IMR-90 (cell line): Measurements from ENCODE around the gene GPC2. TPM values are rescaled to one million over a fixed set of nuclear protein-coding genes. Genes with fewer than 3 reads are reported as not detected.
A peak's percentile ranks its signal among the peaks of the same experiment; 100 is the strongest.

Experiments
- ATAC-seq: fragments of 200-7000 bp; cut with Tn5 transposase; 2 replicates; pipeline ENCODE4 v1.9.1; 2020; ENCODE audit warnings: low read depth, mild to moderate bottlenecking, moderate library complexity
- BruUV-seq: library from RNA; stranded (reverse); fragments of 400-500 nt; replicated peaks from 2 replicates; lab custom pipeline; 2021; lab: Mats Ljungman, UMichigan
- CTCF ChIA-PET: fragments of 300-600 bp; formaldehyde crosslinking; extraction: SDS; loops from one replicate; lab custom pipeline; 2021; ENCODE audit warnings: antibody characterized with exemption; lab: Yijun Ruan, JAX
- POLR2A ChIA-PET: fragments of 300-600 bp; sonication (Branson Sonifier 250); formaldehyde crosslinking; loops from one replicate; lab custom pipeline; 2022; ENCODE audit warnings: antibody characterized with exemption; ENCODE audit not compliant: unreplicated experiment; lab: Charles Lee
- DNase-seq: peaks from one replicate; pipeline ENCODE4 v3.0.0; 2013
- H2AFZ ChIP-seq: replicated peaks from 2 replicates; pipeline ENCODE3; 2013; ENCODE audit warnings: low read length, mild to moderate bottlenecking; ENCODE audit not compliant: poor library complexity
- H2AK5ac ChIP-seq: 2 replicates; pipeline ENCODE4 v1.6.1; 2013; ENCODE audit warnings: low read depth, low read length, inconsistent platforms
- H2AK9ac ChIP-seq: replicated peaks from 2 replicates; pipeline ENCODE3; 2013; ENCODE audit warnings: mild to moderate bottlenecking, low read depth, low read length, moderate library complexity; ENCODE audit not compliant: poor library complexity
- H2BK120ac ChIP-seq: 2 replicates; pipeline ENCODE4 v1.6.1; 2013; ENCODE audit warnings: low read depth, low read length, inconsistent platforms
- H2BK15ac ChIP-seq: 3 replicates; pipeline ENCODE4 v1.6.1; 2013; ENCODE audit warnings: low read depth, low read length, inconsistent platforms
- H2BK20ac ChIP-seq: 2 replicates; pipeline ENCODE4 v1.6.1; 2013; ENCODE audit warnings: low read depth, mild to moderate bottlenecking, inconsistent platforms, low read length, moderate library complexity
- H2BK5ac ChIP-seq: 2 replicates; pipeline ENCODE4 v1.6.1; 2013; ENCODE audit warnings: mild to moderate bottlenecking, low read depth, low read length, inconsistent platforms; ENCODE audit not compliant: poor library complexity, severe bottlenecking
- H3K14ac ChIP-seq: replicated peaks from 2 replicates; pipeline ENCODE4 v1.6.1; 2013; ENCODE audit warnings: low read depth, low read length, inconsistent platforms
- H3K18ac ChIP-seq: 2 replicates; pipeline ENCODE4 v1.6.1; 2013; ENCODE audit warnings: low read depth, low read length, control low read depth
- H3K23ac ChIP-seq: 2 replicates; pipeline ENCODE4 v1.6.1; 2013; ENCODE audit warnings: low read depth, low read length, inconsistent platforms
- H3K27ac ChIP-seq: 2 replicates; pipeline ENCODE4 v1.5.1; 2013; ENCODE audit warnings: mild to moderate bottlenecking, control low read depth, low read length; ENCODE audit not compliant: insufficient read depth
- H3K27me3 ChIP-seq: 2 replicates; pipeline ENCODE4 v1.6.1; 2013; ENCODE audit warnings: low read length; ENCODE audit not compliant: control insufficient read depth, insufficient read depth
- H3K36me3 ChIP-seq: 2 replicates; pipeline ENCODE4 v1.6.1; 2013; ENCODE audit warnings: low read length, mixed read lengths; ENCODE audit not compliant: control insufficient read depth, insufficient read depth
- H3K4ac ChIP-seq: 2 replicates; pipeline ENCODE4 v1.6.1; 2013; ENCODE audit warnings: low read depth, low read length, inconsistent platforms
- H3K4me1 ChIP-seq: 2 replicates; pipeline ENCODE4 v1.6.1; 2013; ENCODE audit warnings: low read length, mixed read lengths; ENCODE audit not compliant: control insufficient read depth, insufficient read depth
- H3K4me2 ChIP-seq: 2 replicates; pipeline ENCODE4 v1.6.1; 2013; ENCODE audit warnings: low read depth, mild to moderate bottlenecking, control low read depth, low read length, moderate library complexity
- H3K4me3 ChIP-seq: 2 replicates; pipeline ENCODE4 v1.5.1; 2013; ENCODE audit warnings: low read depth, mild to moderate bottlenecking, control low read depth, low read length, moderate library complexity; ENCODE audit not compliant: insufficient read depth
- H3K56ac ChIP-seq: 2 replicates; pipeline ENCODE4 v1.6.1; 2013; ENCODE audit warnings: low read length, inconsistent platforms; ENCODE audit not compliant: insufficient read depth; ENCODE audit errors: extremely low read depth
- H3K79me1 ChIP-seq, 2 experiments: 2 replicates each; pipeline ENCODE4 v1.6.1; 2013; ENCODE audit warnings: low read length in 2 of 2, inconsistent platforms in 1 of 2, low read depth in 1 of 2
- H3K9ac ChIP-seq: 2 replicates; pipeline ENCODE4 v1.6.1; 2013; ENCODE audit warnings: low read depth, low read length, control low read depth
- H3K9me1 ChIP-seq: 2 replicates; pipeline ENCODE4 v1.6.1; 2013; ENCODE audit warnings: low read length, inconsistent platforms; ENCODE audit not compliant: insufficient read depth
- H3K9me3 ChIP-seq: 2 replicates; pipeline ENCODE4 v1.6.1; 2013; ENCODE audit warnings: low read length; ENCODE audit not compliant: control insufficient read depth, insufficient read depth
- H4K20me1 ChIP-seq: 2 replicates; pipeline ENCODE4 v1.6.1; 2013; ENCODE audit warnings: low read length, inconsistent platforms; ENCODE audit not compliant: insufficient read depth
- H4K5ac ChIP-seq: 2 replicates; pipeline ENCODE4 v1.6.1; 2013; ENCODE audit warnings: mild to moderate bottlenecking, low read depth, low read length, control low read depth
- H4K8ac ChIP-seq, 2 experiments: 2 replicates each; pipeline ENCODE4 v1.6.1; 2013; ENCODE audit warnings: low read depth in 2 of 2, low read length in 2 of 2, control low read depth in 1 of 2, inconsistent platforms in 1 of 2
- H4K91ac ChIP-seq: 2 replicates; pipeline ENCODE4 v1.6.1; 2013; ENCODE audit warnings: low read depth, low read length, inconsistent platforms; ENCODE audit not compliant: insufficient read depth
- BHLHE40 ChIP-seq: fragments of 150-350 bp; IDR thresholded peaks from 2 replicates; pipeline ENCODE4 v1.6.1; 2016; ENCODE audit warnings: mild to moderate bottlenecking, low read depth, low read length
- CHD1 ChIP-seq: IDR thresholded peaks from 2 replicates; pipeline ENCODE4 v1.6.1; 2012; ENCODE audit warnings: low read depth, low read length, improper control_type of control experiment
- MAFK ChIP-seq: IDR thresholded peaks from 2 replicates; pipeline ENCODE4 v1.6.1; 2012; ENCODE audit warnings: low read depth, low read length, improper control_type of control experiment
- MAZ ChIP-seq: IDR thresholded peaks from 2 replicates; pipeline ENCODE4 v1.6.1; 2012; ENCODE audit warnings: low read depth, mild to moderate bottlenecking, low read length, improper control_type of control experiment, moderate library complexity, borderline replicate concordance
- NFE2L2 ChIP-seq: fragments of 150-350 bp; IDR thresholded peaks from 2 replicates; pipeline ENCODE4 v1.6.1; 2016; ENCODE audit warnings: low read depth, mild to moderate bottlenecking, low read length
- POLR2A ChIP-seq: IDR thresholded peaks from 2 replicates; pipeline ENCODE4 v1.6.1; 2012; ENCODE audit warnings: mild to moderate bottlenecking, low read depth, low read length
- RAD21 ChIP-seq: IDR thresholded peaks from 2 replicates; pipeline ENCODE4 v1.6.1; 2012; ENCODE audit warnings: low read length, improper control_type of control experiment
- RCOR1 ChIP-seq: IDR thresholded peaks from 2 replicates; pipeline ENCODE4 v1.6.1; 2012; ENCODE audit warnings: mild to moderate bottlenecking, low read length, improper control_type of control experiment; ENCODE audit not compliant: insufficient replicate concordance
- RFX5 ChIP-seq: IDR thresholded peaks from 2 replicates; pipeline ENCODE4 v1.8.0; 2012; ENCODE audit warnings: low read depth, mild to moderate bottlenecking, low read length, moderate library complexity
- SMC3 ChIP-seq: fragments of 150-350 bp; IDR thresholded peaks from 2 replicates; pipeline ENCODE4 v1.6.1; 2016; ENCODE audit warnings: low read depth, mild to moderate bottlenecking, antibody characterized with exemption, low read length, moderate library complexity
- WGBS, 2 experiments: methylation state at CpG; one replicate each; pipeline versions ENCODE4 v1.1.5 to v1.1.7; 2013; ENCODE audit warnings: missing lambda C conversion rate in 2 of 2; ENCODE audit not compliant: insufficient read length in 1 of 2; ENCODE audit errors: extremely low coverage in 2 of 2; 5-methylcytosine and 5-hydroxymethylcytosine counted together
- dilution Hi-C: fragments of 300-500 bp; cut with HindIII; formaldehyde crosslinking; loops from one replicate; pipeline ENCODE4 v1.14.3; 2018; ENCODE audit warnings: low sequenced_read_pairs; ENCODE audit not compliant: unreplicated experiment
- in situ Hi-C: fragments of 300-500 bp; cut with MboI; formaldehyde crosslinking; loops from 3 replicates; pipeline ENCODE4 v1.14.3; 2019; ENCODE audit warnings: low sequenced_read_pairs, inconsistent platforms, mixed read lengths
- intact Hi-C: fragments of 100-400 bp; cut with micrococcal nuclease; formaldehyde crosslinking; loops from 2 replicates; pipeline ENCODE4 v1.10.0; 2022
- polyA plus RNA-seq, 3 experiments: library from polyadenylated mRNA; depleted of rRNA; stranded (reverse); fragments of >200 nt; gene quantifications; 2 replicates each; pipeline ENCODE4 v1.2.3, GENCODE V29; 2012; ENCODE audit warnings: low replicate concordance in 1 of 3
- total RNA-seq: library from RNA; depleted of rRNA; stranded (reverse); fragments of >200 nt; gene quantifications from 2 replicates; pipeline ENCODE4 v1.2.3, GENCODE V29; 2012
- TF ChIP-seq, protein P1 (sequence below): fragments of 150-350 bp; IDR thresholded peaks from 2 replicates; pipeline ENCODE4 v1.6.1; 2016; ENCODE audit warnings: low read depth, mild to moderate bottlenecking, low read length, moderate library complexity, borderline replicate concordance
- TF ChIP-seq, protein P2 (sequence below): conservative IDR thresholded peaks from 2 replicates; pipeline ENCODE4 v1.5.1; 2012; ENCODE audit warnings: mild to moderate bottlenecking, low read depth, low read length, improper control_type of control experiment
- TF ChIP-seq, protein P3 (sequence below): fragments of 150-350 bp; IDR thresholded peaks from 2 replicates; pipeline ENCODE4 v1.6.1; 2017; ENCODE audit warnings: mild to moderate bottlenecking, antibody characterized with exemption, low read length, low read depth

Gene GPC2
- total and polyA plus RNA-seq, 2 of the 4 experiments (the other 2 are of a cell fraction) = 1.8 to 6.0 TPM

DNA sequence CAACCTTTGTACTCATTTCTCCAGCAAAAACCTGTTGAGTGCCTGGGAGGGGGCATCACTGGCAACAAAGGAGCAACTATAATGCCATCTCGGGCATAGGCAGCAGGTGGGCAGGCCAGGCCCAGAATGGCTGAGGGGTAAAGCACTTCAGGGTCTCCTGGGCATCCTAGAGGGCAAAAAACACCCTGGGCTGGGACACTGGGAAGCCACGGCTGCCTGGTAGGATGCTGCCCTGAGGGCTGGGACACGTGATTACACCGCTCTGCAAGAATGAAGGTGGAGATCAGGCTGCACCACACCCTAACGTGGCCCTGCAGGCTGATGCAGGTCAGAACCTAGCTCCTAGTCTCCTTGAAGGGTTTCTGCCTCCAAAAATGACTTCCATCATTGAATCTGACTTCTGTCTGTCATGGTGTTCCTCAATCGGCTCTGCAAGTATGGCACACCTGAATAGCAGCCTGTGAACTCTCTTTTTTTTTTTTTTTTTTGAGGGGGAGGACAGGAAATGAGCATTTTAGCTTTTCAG, 14.1 kb downstream of the GPC2 start:
- H2BK120ac ChIP-seq = no peak overlapping the region
- no peaks in the 10 kb centered on the region for H4K20me1 ChIP-seq
- no peak overlapping the region for H2BK15ac ChIP-seq
- no peak overlapping the region for H3K56ac ChIP-seq
- no peaks in the 10 kb centered on the region for H3K9me3 ChIP-seq
- H3K36me3 ChIP-seq = no peaks in the 10 kb centered on the region
- H2AK5ac ChIP-seq = no peak overlapping the region
- TF ChIP-seq, protein P1, sequence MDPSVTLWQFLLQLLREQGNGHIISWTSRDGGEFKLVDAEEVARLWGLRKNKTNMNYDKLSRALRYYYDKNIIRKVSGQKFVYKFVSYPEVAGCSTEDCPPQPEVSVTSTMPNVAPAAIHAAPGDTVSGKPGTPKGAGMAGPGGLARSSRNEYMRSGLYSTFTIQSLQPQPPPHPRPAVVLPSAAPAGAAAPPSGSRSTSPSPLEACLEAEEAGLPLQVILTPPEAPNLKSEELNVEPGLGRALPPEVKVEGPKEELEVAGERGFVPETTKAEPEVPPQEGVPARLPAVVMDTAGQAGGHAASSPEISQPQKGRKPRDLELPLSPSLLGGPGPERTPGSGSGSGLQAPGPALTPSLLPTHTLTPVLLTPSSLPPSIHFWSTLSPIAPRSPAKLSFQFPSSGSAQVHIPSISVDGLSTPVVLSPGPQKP = no peak
- TF ChIP-seq RAD21 = no peak
- TF ChIP-seq NFE2L2 = no peak
- TF ChIP-seq RCOR1 = no peak
- no peak for TF ChIP-seq SMC3
- no peak for TF ChIP-seq RFX5
- TF ChIP-seq, protein P2, sequence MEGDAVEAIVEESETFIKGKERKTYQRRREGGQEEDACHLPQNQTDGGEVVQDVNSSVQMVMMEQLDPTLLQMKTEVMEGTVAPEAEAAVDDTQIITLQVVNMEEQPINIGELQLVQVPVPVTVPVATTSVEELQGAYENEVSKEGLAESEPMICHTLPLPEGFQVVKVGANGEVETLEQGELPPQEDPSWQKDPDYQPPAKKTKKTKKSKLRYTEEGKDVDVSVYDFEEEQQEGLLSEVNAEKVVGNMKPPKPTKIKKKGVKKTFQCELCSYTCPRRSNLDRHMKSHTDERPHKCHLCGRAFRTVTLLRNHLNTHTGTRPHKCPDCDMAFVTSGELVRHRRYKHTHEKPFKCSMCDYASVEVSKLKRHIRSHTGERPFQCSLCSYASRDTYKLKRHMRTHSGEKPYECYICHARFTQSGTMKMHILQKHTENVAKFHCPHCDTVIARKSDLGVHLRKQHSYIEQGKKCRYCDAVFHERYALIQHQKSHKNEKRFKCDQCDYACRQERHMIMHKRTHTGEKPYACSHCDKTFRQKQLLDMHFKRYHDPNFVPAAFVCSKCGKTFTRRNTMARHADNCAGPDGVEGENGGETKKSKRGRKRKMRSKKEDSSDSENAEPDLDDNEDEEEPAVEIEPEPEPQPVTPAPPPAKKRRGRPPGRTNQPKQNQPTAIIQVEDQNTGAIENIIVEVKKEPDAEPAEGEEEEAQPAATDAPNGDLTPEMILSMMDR = no peak
- TF ChIP-seq, protein P3, sequence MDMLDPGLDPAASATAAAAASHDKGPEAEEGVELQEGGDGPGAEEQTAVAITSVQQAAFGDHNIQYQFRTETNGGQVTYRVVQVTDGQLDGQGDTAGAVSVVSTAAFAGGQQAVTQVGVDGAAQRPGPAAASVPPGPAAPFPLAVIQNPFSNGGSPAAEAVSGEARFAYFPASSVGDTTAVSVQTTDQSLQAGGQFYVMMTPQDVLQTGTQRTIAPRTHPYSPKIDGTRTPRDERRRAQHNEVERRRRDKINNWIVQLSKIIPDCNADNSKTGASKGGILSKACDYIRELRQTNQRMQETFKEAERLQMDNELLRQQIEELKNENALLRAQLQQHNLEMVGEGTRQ = no peak
- no peak for TF ChIP-seq BHLHE40
- TF ChIP-seq CHD1 = no peak
- no peak for TF ChIP-seq POLR2A
- TF ChIP-seq MAZ = no peak
- no peak for TF ChIP-seq MAFK
- no peak overlapping the region for H3K4me2 ChIP-seq
- ATAC-seq (no peak), DNase-seq (no peak)
- H4K8ac ChIP-seq = no peak overlapping the region
- 0 out of 2 replicates have a peak, but pooled peaks cover under 1% of the 10 kb centered on the region for H3K4me1 ChIP-seq
- no peak overlapping the region for H3K4ac ChIP-seq
- H4K91ac ChIP-seq = no peak overlapping the region
- H3K18ac ChIP-seq = no peak overlapping the region
- H3K14ac ChIP-seq = no peak overlapping the region
- BruUV-seq = no TSS peak
- CTCF ChIA-PET = no interaction called here
- POLR2A ChIA-PET = no interaction called here
- H2AK9ac ChIP-seq = peak overlapping the region; percentile 42
- no peaks in the 10 kb centered on the region for H3K27me3 ChIP-seq
- no CpG with 5 or more reads among the region's 6 CpGs for WGBS, 2 experiments
- H3K27ac ChIP-seq = no peak overlapping the region
- peak overlapping the region; percentile 49 for H2AFZ ChIP-seq
- no peak overlapping the region for H3K4me3 ChIP-seq
- no peak overlapping the region for H3K23ac ChIP-seq
- H2BK20ac ChIP-seq = no peak overlapping the region
- peaks cover 0 to 16% of the 10 kb centered on the region in 2 experiments; a peak in 1 of 4 replicates for H3K79me1 ChIP-seq
- H2BK5ac ChIP-seq = no peak overlapping the region
- in situ Hi-C loops = no loop called here
- peaks cover 6% of the 10 kb centered on the region; the same call in 1 of the 2 replicates for H3K9me1 ChIP-seq
- no peak overlapping the region for H3K9ac ChIP-seq
- intact Hi-C loops = no loop called here
- no peak overlapping the region for H4K5ac ChIP-seq
- dilution Hi-C loops = no loop called here
